HepG2 (cell line): ENCODE results near the gene ABI3BP. TPM values are rescaled to one million over a fixed set of nuclear protein-coding genes. Genes with fewer than 3 reads are reported as not detected.

ENCODE experiments used
- ATAC-seq: fragments of 200-7000 bp; cut with Tn5 transposase; 3 replicates; pipeline ENCODE4 v1.9.1; 2020; ENCODE audit warnings: mild to moderate bottlenecking, moderate library complexity
- BruUV-seq: library from RNA; stranded (reverse); fragments of 400-500 nt; replicated peaks from 2 replicates; lab custom pipeline; 2021; lab: Mats Ljungman, UMichigan
- CTCF ChIA-PET: fragments of 300-600 bp; formaldehyde crosslinking; extraction: SDS; loops from one replicate; lab custom pipeline; 2021; ENCODE audit warnings: low total read pairs, inconsistent platforms, low intra/inter-chr PET ratio; lab: Yijun Ruan, JAX
- POLR2A ChIA-PET: fragments of 350-600 bp; sonication (Branson Sonifier 250); formaldehyde crosslinking; loops from one replicate; lab custom pipeline; 2020; ENCODE audit warnings: antibody characterized with exemption, inconsistent platforms; lab: Yijun Ruan, JAX
- DNase-seq: peaks from one replicate; pipeline ENCODE4 v3.0.0-alpha.2; 2015; ENCODE audit warnings: low spot score
- FAIRE-seq: peaks from 3 replicates; lab custom pipeline; 2011; peaks lifted over from hg19 to GRCh38; lab: Jason Lieb, UNC
- H2AFZ ChIP-seq: one replicate; pipeline ENCODE4 v1.6.1; 2011; ENCODE audit warnings: low read length, inconsistent platforms
- H3K27ac ChIP-seq: fragments of 300-600 bp; 3 replicates; pipeline ENCODE4 v1.8.0; 2011; ENCODE audit warnings: mixed run types, mild to moderate bottlenecking, mixed read lengths, low read length, inconsistent platforms; ENCODE audit not compliant: insufficient read depth; ENCODE audit errors: extremely low read length
- H3K27me3 ChIP-seq, 2 experiments: fragments of 200-600 bp in 1 of 2; 2 replicates in 1 of 2; 3 replicates in 1 of 2; pipeline versions ENCODE4 v1.6.0 to v1.8.0; 2011; ENCODE audit warnings: low read length in 2 of 2, mild to moderate bottlenecking in 2 of 2, moderate library complexity in 2 of 2, inconsistent platforms in 1 of 2; ENCODE audit not compliant: insufficient read depth in 2 of 2, control insufficient read depth in 1 of 2
- H3K36me3 ChIP-seq, 2 experiments: fragments of 200-600 bp in 1 of 2; replicated peaks in 1 of 2; 2 replicates in 1 of 2; 3 replicates in 1 of 2; pipeline versions ENCODE4 v1.5.1 to v1.8.0; 2011; ENCODE audit warnings: low read length in 2 of 2, inconsistent platforms in 1 of 2; ENCODE audit not compliant: insufficient read depth in 2 of 2, control insufficient read depth in 1 of 2
- H3K4me1 ChIP-seq: 2 replicates; pipeline ENCODE4 v1.5.1; 2012; ENCODE audit warnings: low read length, inconsistent platforms; ENCODE audit not compliant: insufficient read depth
- H3K4me2 ChIP-seq: 2 replicates; pipeline ENCODE4 v1.6.0; 2011; ENCODE audit warnings: low read depth, low read length, inconsistent platforms
- H3K4me3 ChIP-seq, 3 experiments: fragments of 200-600 bp in 1 of 3; sonication (generic), shearing (Covaris generic) in 1 of 3; replicated peaks in 1 of 3; 2 replicates each; pipeline ENCODE4 v1.5.1; 2011 to 2016; ENCODE audit warnings: low read length in 3 of 3, inconsistent platforms in 2 of 3, low read depth in 2 of 3, mild to moderate bottlenecking in 2 of 3, control low read depth in 1 of 3, mixed read lengths in 1 of 3; ENCODE audit not compliant: insufficient read depth in 1 of 3
- H3K79me2 ChIP-seq: one replicate; pipeline ENCODE4 v1.6.1; 2011; ENCODE audit warnings: low read length, inconsistent platforms; ENCODE audit not compliant: insufficient read depth
- H3K9ac ChIP-seq: 2 replicates; pipeline ENCODE4 v1.6.0; 2011; ENCODE audit warnings: mild to moderate bottlenecking, low read depth, low read length, inconsistent platforms; ENCODE audit not compliant: insufficient read depth
- H3K9me3 ChIP-seq: 2 replicates; pipeline ENCODE4 v1.5.1; 2012; ENCODE audit warnings: mild to moderate bottlenecking, low read length
- H4K20me1 ChIP-seq: 2 replicates; pipeline ENCODE4 v1.6.0; 2011; ENCODE audit warnings: inconsistent platforms, mild to moderate bottlenecking, low read length, moderate library complexity; ENCODE audit not compliant: insufficient read depth
- ATF7 ChIP-seq, 2 experiments: fragments of 450-650 bp in 1 of 2; sonication (generic) in 1 of 2; formaldehyde crosslinking in 1 of 2; IDR thresholded peaks; 2 replicates each; pipeline versions ENCODE4 v1.4.0 to v1.6.1; 2016 to 2020; ENCODE audit warnings: antibody characterized with exemption in 1 of 2, mild to moderate bottlenecking in 1 of 2, missing genetic modification reagents in 1 of 2
- CREB1 ChIP-seq, 2 experiments: fragments of 450-650 bp in 1 of 2; IDR thresholded peaks; 2 replicates each; pipeline ENCODE4 v1.6.1; 2016 to 2017; ENCODE audit warnings: control low read depth in 1 of 2, mild to moderate bottlenecking in 1 of 2, missing compliant biosample characterization in 1 of 2, missing genetic modification characterization in 1 of 2
- KAT8 ChIP-seq: IDR thresholded peaks from 2 replicates; pipeline ENCODE4 v1.6.1; 2016; ENCODE audit warnings: missing genetic modification reagents, missing compliant biosample characterization
- RFX5 ChIP-seq: IDR thresholded peaks from 2 replicates; pipeline ENCODE4 v1.6.1; 2011; ENCODE audit warnings: low read depth, low read length, improper control_type of control experiment
- XRCC5 ChIP-seq: fragments of 200-400 bp; formaldehyde crosslinking; optimal IDR thresholded peaks from 2 replicates; pipeline ENCODE3; 2017; ENCODE audit warnings: mild to moderate bottlenecking, low read length
- ZBTB20 ChIP-seq: sonication (generic); formaldehyde crosslinking; IDR thresholded peaks from 2 replicates; pipeline ENCODE4 v1.8.1; 2023; ENCODE audit warnings: missing genetic modification reagents, low read depth, mild to moderate bottlenecking, borderline replicate concordance
- WGBS: methylation state at CpG from one replicate; pipeline ENCODE4 v1.1.6; 2017; ENCODE audit warnings: low lambda C conversion rate; 5-methylcytosine and 5-hydroxymethylcytosine counted together
- in situ Hi-C: cut with HindIII; loops from 2 replicates; pipeline ENCODE4 v1.10.0; 2017; ENCODE audit warnings: low pct_unique_long_range_greater_than_20kb; ENCODE audit not compliant: extremely low pct_ligation_motif_present
- intact Hi-C: fragments of 100-400 bp; cut with micrococcal nuclease; formaldehyde crosslinking; loops from one replicate; pipeline ENCODE4 v1.10.0; 2022; ENCODE audit not compliant: unreplicated experiment
- polyA plus RNA-seq, 8 experiments: library from polyadenylated mRNA; depleted of rRNA in 3 of 8; stranded (reverse) in 7 of 8; unstranded in 1 of 8; fragments of >200 nt; fragmentation: Illumina TruSeq in 4 of 8; extraction: Trizol in 4 of 8; gene quantifications; 2 replicates each; pipeline versions ENCODE4 v1.2.1 to v1.2.3, GENCODE V29; 2011 to 2016; ENCODE audit warnings: low read depth in 4 of 8, missing spikeins in 1 of 8, mixed read lengths in 1 of 8; ENCODE audit not compliant: insufficient read depth in 1 of 8
- total RNA-seq, 5 experiments: library from RNA; depleted of rRNA; stranded (reverse); fragments of >200 nt; fragmentation: Illumina TruSeq; extraction: Trizol; gene quantifications; 2 replicates each; pipeline ENCODE4 v1.2.3, GENCODE V29; 2016; ENCODE audit warnings: low read depth in 1 of 5
- TF ChIP-seq, protein P1 (sequence below): sonication (generic); formaldehyde crosslinking; IDR thresholded peaks from 2 replicates; pipeline ENCODE4 v1.5.0; 2020; ENCODE audit warnings: mild to moderate bottlenecking, missing genetic modification reagents, moderate library complexity

The ABI3BP gene
- total and polyA plus RNA-seq, 2 of the 13 experiments (the other 11 are each of a cell fraction or from before 2014, with no cell fraction given) = not detected

DNA sequence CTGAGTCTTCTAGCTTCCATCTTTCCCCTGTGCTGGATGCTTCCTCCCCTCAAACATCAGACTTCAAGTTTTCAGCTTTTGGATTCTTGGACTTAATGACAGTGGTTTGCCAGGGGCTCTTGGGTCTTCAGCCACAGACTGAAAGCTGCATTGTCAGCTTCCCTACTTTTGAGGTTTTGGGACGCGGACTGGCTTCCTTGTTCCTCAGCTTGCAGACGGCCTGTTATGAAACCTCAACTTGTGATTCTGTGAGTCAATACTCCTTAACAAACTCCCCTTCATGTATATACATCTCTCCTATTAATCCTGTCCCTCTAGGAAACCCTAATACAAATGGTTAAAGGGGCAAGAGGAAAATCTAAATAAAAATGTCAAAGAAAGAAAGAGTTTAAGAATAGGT is 100.1 kb downstream of the ABI3BP start:
- Histone ChIP-seq H3K9ac (no peak overlapping the region), H3K79me2 (no peaks in the 10 kb centered on the region), H3K27ac (no peak overlapping the region), H3K4me1 (no peaks in the 10 kb centered on the region), H3K9me3 (no peaks in the 10 kb centered on the region), H3K36me3 (no peaks in the 10 kb centered on the region), H3K27me3 (no peaks in the 10 kb centered on the region), H4K20me1 (no peaks in the 10 kb centered on the region), H2AFZ (no peak overlapping the region), H3K4me3 (no peak overlapping the region), H3K4me2 (no peak overlapping the region)
- ChIA-PET CTCF (no interaction called here), POLR2A (no interaction called here)
- ATAC-seq (no peak), FAIRE-seq (no peak), DNase-seq (no peak)
- intact Hi-C loops = loop anchor here (1.0 to 5.0 kb wide), 2 partner anchors 303 to 489 kb away; no protein-coding TSS in a partner anchor
- in situ Hi-C loops = no loop called here
- no TSS peak for BruUV-seq
- no peak for TF ChIP-seq XRCC5
- TF ChIP-seq, protein P1, sequence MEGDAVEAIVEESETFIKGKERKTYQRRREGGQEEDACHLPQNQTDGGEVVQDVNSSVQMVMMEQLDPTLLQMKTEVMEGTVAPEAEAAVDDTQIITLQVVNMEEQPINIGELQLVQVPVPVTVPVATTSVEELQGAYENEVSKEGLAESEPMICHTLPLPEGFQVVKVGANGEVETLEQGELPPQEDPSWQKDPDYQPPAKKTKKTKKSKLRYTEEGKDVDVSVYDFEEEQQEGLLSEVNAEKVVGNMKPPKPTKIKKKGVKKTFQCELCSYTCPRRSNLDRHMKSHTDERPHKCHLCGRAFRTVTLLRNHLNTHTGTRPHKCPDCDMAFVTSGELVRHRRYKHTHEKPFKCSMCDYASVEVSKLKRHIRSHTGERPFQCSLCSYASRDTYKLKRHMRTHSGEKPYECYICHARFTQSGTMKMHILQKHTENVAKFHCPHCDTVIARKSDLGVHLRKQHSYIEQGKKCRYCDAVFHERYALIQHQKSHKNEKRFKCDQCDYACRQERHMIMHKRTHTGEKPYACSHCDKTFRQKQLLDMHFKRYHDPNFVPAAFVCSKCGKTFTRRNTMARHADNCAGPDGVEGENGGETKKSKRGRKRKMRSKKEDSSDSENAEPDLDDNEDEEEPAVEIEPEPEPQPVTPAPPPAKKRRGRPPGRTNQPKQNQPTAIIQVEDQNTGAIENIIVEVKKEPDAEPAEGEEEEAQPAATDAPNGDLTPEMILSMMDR (CRISPR knock-in tag) = no peak
- TF ChIP-seq ZBTB20 (CRISPR knock-in tag) = no peak
- no peak for TF ChIP-seq KAT8 (CRISPR knock-in tag)
- WGBS = 7% methylated on average over 3 of the region's 3 CpGs

- Histone ChIP-seq H2AFZ (no peak overlapping the region), H3K36me3 (no peaks in the 10 kb centered on the region), H3K9ac (no peak overlapping the region), H3K79me2 (no peaks in the 10 kb centered on the region), H3K9me3 (no peaks in the 10 kb centered on the region), H3K4me3 (no peak overlapping the region), H4K20me1 (no peaks in the 10 kb centered on the region), H3K27ac (no peak overlapping the region), H3K4me2 (no peak overlapping the region), H3K4me1 (no peaks in the 10 kb centered on the region), H3K27me3 (no peaks in the 10 kb centered on the region)
- FAIRE-seq (no peak), ATAC-seq (no peak), DNase-seq (no peak)
- no TSS peak for BruUV-seq
- TF ChIP-seq RFX5 = no peak
- TF ChIP-seq CREB1 (IDR thresholded peaks at IDR 0.05) = peak; percentile 39; the same call in 1 of the 2 replicates
- no peak for TF ChIP-seq CREB1 (CRISPR knock-in tag; IDR thresholded peaks at IDR 0.05)
- peak; percentile 45 for TF ChIP-seq ATF7 (IDR thresholded peaks at IDR 0.05)
- TF ChIP-seq ATF7 (CRISPR knock-in tag; IDR thresholded peaks at IDR 0.05) = no peak
- POLR2A ChIA-PET = no interaction called here
- 5% methylated on average over 5 of the region's 5 CpGs for WGBS
- in situ Hi-C loops (no loop called here), intact Hi-C loops (loop anchor here (5.0 kb wide), 1 partner anchor 490 kb away; no protein-coding TSS in a partner anchor)
- CTCF ChIA-PET = no interaction called here
Measured at GRCh38 chr3:100891827-100892226, 101.4 kb downstream of the ABI3BP start.
